Esophagus (tissue), 2 donors: ENCODE data around the gene DNAH12. TPM values are rescaled to one million over a fixed set of nuclear protein-coding genes. Genes with fewer than 3 reads are reported as not detected.

ENCODE experiments used
- H3K27ac ChIP-seq, 2 donors: one replicate each; pipeline ENCODE4 v1.5.1; 2013; ENCODE audit warnings: low read depth in 2 of 2, mild to moderate bottlenecking in 2 of 2, inconsistent platforms in 1 of 2, low read length in 1 of 2, moderate library complexity in 1 of 2
- H3K27me3 ChIP-seq, 2 donors: one replicate each; pipeline ENCODE4 v1.6.1; 2013; ENCODE audit warnings: low read length in 2 of 2, control low read depth in 1 of 2, mild to moderate bottlenecking in 1 of 2; ENCODE audit not compliant: insufficient read depth in 2 of 2, control insufficient read depth in 1 of 2
- H3K36me3 ChIP-seq, 2 donors: one replicate each; pipeline ENCODE4 v1.6.1; 2013; ENCODE audit warnings: low read length in 1 of 2; ENCODE audit not compliant: control insufficient read depth in 2 of 2, insufficient read depth in 2 of 2
- H3K4me1 ChIP-seq, 2 donors: one replicate each; pipeline ENCODE4 v1.6.1; 2013; ENCODE audit warnings: low read length in 1 of 2; ENCODE audit not compliant: control insufficient read depth in 2 of 2, insufficient read depth in 2 of 2
- H3K4me3 ChIP-seq, 2 donors: one replicate each; pipeline ENCODE4 v1.5.1; 2013; ENCODE audit warnings: low read length in 2 of 2, mild to moderate bottlenecking in 2 of 2, low read depth in 1 of 2, moderate library complexity in 1 of 2
- H3K9me3 ChIP-seq, 2 donors: one replicate each; pipeline ENCODE4 v1.6.1; 2013; ENCODE audit warnings: mild to moderate bottlenecking in 2 of 2, low read depth in 1 of 2, low read length in 1 of 2, moderate library complexity in 1 of 2; ENCODE audit not compliant: control insufficient read depth in 2 of 2, insufficient read depth in 1 of 2
- whole genome bisulfite sequencing, 2 donors: extraction: QIAGEN DNeasy Blood & Tissue Kit; methylation state at CpG; one replicate each; pipeline ENCODE4 v1.1.7; 2013; 5-methylcytosine and 5-hydroxymethylcytosine counted together
- polyA plus RNA-seq, 2 donors: library from polyadenylated mRNA; stranded (reverse); fragments of 200-250 nt; gene quantifications; one replicate each; pipeline ENCODE4 v1.2.3, GENCODE V29; 2013
- donor health status: healthy with polysubstance abuse.
- donor health status: Bipolar disorder and iron deficiency.

DNAH12 gene
- polyA plus RNA-seq, 2 donors = 0.06 to 0.24 TPM

DNA sequence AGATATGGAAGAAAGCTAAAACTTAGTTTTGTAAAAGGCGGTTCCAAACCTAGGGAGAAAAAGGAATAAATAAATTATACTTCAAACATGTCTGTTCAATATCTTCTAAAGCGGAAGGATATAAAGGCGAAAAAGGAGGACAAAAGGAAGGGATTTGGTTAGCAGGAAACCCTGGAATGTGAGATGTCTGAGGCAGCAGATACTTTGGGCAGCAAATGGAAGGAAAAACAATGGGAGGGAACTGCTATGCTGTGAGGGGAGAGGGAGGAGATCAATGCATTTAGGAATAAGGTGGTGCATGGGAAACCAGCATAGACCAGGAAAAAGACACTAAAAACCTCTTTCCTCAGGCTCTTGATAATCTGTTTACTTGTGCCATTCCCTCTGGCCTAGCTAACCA is 120.8 kb downstream of the DNAH12 start:
- Histone ChIP-seq H3K4me1 (no peaks in the 10 kb centered on the region), H3K9me3 (no peaks in the 10 kb centered on the region), H3K36me3 (no peaks in the 10 kb centered on the region), H3K4me3 (no peak overlapping the region), H3K27me3 (no peaks in the 10 kb centered on the region), H3K27ac (no peak overlapping the region)
- 56 to 76% methylated on average over 3 of the region's 3 CpGs for WGBS, 2 donors

DNA sequence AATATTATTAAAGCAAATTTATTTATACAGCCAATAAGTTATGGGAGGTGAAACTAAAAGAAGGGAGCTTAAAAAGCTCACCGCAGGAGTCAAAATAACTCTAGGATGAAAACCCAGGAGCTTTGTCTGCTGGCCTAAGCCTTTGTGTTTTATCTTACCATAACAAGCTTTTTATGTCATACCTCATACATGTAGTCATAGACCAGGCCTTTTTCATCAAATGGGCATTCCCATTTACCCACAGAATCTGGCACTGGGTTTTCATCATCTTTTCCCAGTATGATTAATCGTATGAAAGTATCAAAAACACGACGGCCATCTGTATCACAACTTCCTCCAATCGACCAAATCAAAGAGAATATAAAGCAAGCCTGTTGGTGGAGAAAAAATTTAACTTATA is 122.8 kb downstream of the DNAH12 start:
- Histone ChIP-seq H3K4me1 (no peaks in the 10 kb centered on the region), H3K4me3 (no peak overlapping the region), H3K27ac (no peak overlapping the region), H3K36me3 (no peaks in the 10 kb centered on the region), H3K27me3 (no peaks in the 10 kb centered on the region), H3K9me3 (no peaks in the 10 kb centered on the region)
- 75 to 90% methylated on average over 5 of the region's 5 CpGs for WGBS, 2 donors

DNA sequence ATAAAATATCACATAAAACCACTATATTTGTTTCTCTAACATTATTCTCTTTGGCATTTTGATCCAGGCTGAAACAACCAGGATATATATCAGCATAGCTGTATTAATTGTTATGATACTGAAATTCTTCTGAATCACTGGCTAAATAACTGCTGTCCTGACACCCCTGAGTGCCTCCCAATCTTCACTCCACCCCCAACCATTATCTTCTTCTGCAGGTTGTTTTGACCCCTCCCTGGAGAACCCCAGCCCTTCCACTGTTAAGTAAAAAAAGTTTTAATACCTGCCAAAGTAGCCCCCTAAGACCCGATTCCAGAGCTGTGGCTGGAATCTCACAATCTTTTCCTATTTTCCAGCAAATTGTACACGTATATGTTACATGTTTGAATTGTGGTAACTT is 124.1 kb downstream of the DNAH12 start:
- Histone ChIP-seq H3K4me1 (no peaks in the 10 kb centered on the region), H3K9me3 (no peaks in the 10 kb centered on the region), H3K27ac (no peak overlapping the region), H3K27me3 (no peaks in the 10 kb centered on the region), H3K4me3 (no peak overlapping the region), H3K36me3 (no peaks in the 10 kb centered on the region)
- WGBS, 2 donors = 86 to 87% methylated on average over 2 of the region's 2 CpGs

DNA sequence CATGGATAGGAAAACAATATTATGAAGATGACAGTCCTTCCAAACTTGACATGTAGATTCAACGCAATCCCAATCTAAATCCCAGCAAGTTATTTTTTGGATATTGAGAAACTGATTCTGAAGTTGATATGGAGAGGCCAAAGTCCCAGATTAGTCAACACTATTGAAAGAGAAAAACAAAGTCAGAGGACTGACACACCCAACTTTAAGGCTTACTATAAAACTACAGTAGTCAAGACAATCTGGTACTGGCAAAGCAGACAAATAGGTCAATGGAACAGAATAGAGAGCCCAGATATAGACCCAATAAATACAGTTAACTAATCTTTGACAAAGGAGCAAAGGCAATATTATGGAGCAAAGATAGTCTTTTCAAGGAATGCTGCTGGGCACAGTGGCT is 132.4 kb downstream of the DNAH12 start:
- Histone ChIP-seq H3K4me1 (no peaks in the 10 kb centered on the region), H3K36me3 (no peaks in the 10 kb centered on the region), H3K27ac (no peak overlapping the region), H3K27me3 (no peaks in the 10 kb centered on the region), H3K9me3 (no peaks in the 10 kb centered on the region), H3K4me3 (no peak overlapping the region)
- WGBS, 2 donors = 80 to 90% methylated on average over 1 of the region's 1 CpG

DNA sequence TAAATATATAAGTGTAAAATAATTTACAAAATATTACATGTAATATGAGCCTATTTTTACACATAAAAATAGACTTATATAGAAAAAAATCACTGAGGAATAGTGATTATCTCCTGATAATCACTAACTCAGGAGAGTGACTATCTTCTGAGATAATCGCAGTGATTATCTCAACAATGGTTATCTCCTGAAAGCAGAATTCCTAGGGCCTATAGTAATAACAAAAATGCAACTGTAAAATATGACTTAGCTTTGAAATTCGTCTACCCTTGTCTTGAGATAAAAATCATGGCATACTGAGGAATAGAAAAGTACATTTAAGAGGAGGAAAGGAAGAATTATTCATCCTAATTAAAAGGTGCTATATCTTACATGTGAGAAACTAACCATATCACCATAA is 134.7 kb downstream of the DNAH12 start:
- WGBS, 2 donors = 63 to 73% methylated on average over 2 of the region's 2 CpGs
- Histone ChIP-seq H3K27me3 (no peaks in the 10 kb centered on the region), H3K27ac (no peak overlapping the region), H3K36me3 (no peaks in the 10 kb centered on the region), H3K4me1 (no peaks in the 10 kb centered on the region), H3K4me3 (no peak overlapping the region), H3K9me3 (no peaks in the 10 kb centered on the region)

DNA sequence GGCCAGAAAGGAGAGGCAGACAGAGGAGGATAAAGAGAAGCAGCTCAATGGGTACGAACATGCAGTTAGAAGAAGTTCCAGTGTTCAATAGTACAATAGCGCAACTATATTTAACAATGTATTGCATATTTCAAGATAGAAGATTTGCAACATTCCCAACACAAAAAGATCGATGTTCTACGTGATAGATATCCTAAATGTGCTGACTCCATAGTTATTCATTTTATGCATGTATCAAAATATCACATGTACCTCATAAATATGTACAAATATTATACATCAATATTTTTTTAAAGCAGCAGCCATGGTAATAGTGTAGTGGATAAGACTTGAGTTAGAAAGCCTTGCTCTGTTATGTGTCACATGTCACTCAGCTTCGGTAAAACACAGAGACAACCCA is 141.5 kb downstream of the DNAH12 start:
- Histone ChIP-seq H3K4me3 (no peak overlapping the region), H3K9me3 (no peaks in the 10 kb centered on the region), H3K27me3 (no peaks in the 10 kb centered on the region), H3K27ac (no peak overlapping the region), H3K4me1 (no peaks in the 10 kb centered on the region), H3K36me3 (no peaks in the 10 kb centered on the region)
- WGBS, 2 donors = 86 to 88% methylated on average over 5 of the region's 5 CpGs

DNA sequence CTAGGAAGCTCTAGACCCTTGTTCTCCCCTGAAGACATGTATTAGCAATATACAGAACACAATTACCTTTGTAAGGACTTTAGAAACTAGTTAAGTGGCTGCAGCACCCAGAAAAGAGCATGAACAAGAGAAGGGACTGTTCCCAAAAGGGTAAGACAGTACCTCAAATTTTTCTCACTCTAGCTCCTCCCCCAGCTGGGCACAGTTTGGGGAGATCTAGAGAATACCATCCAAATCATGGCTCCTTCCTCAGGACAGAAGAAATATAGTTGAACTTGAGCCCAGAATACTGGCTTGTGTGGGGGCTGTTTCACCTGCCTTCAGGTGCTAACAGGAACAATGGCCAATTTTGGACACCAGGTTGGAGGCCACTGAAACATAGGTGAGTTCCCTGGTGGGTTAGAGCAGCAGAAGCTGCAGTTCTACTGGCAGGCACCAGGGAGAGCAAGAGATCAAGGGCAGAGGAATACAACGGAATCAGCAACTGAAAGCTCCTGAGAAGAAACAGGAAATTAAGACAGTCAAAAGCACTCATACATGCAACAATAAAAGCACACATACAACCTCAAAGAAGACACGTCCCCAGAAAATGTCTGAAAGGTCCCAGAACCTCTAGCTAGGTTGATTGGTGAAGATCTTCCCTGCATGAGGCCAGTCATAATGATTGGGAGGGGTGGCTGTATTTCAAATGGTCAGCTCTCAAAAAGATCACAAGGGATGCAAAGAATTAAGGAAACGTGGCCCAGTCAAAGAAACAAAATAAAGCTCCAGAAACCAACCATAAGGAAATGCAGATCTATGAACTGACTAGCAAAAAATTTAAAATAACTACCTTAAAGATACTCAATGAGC is 146.7 kb downstream of the DNAH12 start:
- no peaks in the 10 kb centered on the region for H3K9me3 ChIP-seq
- 7 to 13% methylated on average over 3 of the region's 3 CpGs for WGBS, 2 donors
- H3K4me3 ChIP-seq = no peak overlapping the region
- no peak overlapping the region for H3K27ac ChIP-seq
- no peaks in the 10 kb centered on the region for H3K4me1 ChIP-seq
- H3K27me3 ChIP-seq = no peaks in the 10 kb centered on the region
- no peaks in the 10 kb centered on the region for H3K36me3 ChIP-seq

DNA sequence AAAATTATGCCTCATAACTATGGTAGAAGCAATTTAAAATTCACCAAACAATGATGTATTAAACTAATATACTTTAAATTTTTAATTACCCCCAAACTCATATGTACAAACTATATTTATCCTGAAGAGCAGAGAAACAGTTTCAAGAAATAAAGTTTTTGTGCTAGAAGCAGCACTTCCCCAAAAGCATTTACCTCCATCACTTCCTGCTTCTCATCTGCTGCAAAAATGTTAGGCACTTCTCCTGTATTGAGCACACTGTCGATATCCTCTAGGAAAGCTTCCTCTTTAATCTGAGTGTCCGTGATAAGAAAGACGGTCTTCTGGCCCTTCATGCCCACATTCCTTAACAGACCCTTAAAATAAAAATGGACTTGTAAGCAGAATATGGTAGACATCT is 150.2 kb downstream of the DNAH12 start:
- WGBS, 2 donors = 55 to 65% methylated on average over 3 of the region's 3 CpGs
- H3K4me3 ChIP-seq = no peak overlapping the region
- H3K27ac ChIP-seq = no peak overlapping the region
- H3K36me3 ChIP-seq = no peaks in the 10 kb centered on the region
- H3K4me1 ChIP-seq = no peaks in the 10 kb centered on the region
- no peaks in the 10 kb centered on the region for H3K27me3 ChIP-seq
- no peaks in the 10 kb centered on the region for H3K9me3 ChIP-seq

DNA sequence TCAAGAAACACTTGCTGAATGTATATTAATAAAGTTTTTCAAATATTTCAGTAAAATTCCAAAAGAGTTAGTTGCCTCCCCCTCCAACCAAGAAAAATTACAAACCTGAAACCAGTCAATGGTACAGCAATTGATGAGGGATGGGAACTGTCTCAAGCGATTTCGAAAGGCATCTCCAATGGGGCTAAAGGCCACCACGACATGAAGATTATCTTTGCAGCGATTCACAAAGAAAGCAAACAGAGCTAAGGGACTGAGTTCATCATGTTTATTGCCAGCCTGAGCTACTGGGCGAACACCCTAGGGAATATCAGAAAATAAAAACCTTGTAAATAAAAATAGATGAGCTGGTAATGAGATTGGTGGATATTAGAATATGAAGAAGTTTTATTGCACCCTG is 152.4 kb downstream of the DNAH12 start:
- no peaks in the 10 kb centered on the region for H3K4me1 ChIP-seq
- no peaks in the 10 kb centered on the region for H3K27me3 ChIP-seq
- no peaks in the 10 kb centered on the region for H3K36me3 ChIP-seq
- H3K9me3 ChIP-seq = no peaks in the 10 kb centered on the region
- H3K27ac ChIP-seq = no peak overlapping the region
- WGBS, 2 donors = 73 to 83% methylated on average over 5 of the region's 5 CpGs
- H3K4me3 ChIP-seq = no peak overlapping the region

DNA sequence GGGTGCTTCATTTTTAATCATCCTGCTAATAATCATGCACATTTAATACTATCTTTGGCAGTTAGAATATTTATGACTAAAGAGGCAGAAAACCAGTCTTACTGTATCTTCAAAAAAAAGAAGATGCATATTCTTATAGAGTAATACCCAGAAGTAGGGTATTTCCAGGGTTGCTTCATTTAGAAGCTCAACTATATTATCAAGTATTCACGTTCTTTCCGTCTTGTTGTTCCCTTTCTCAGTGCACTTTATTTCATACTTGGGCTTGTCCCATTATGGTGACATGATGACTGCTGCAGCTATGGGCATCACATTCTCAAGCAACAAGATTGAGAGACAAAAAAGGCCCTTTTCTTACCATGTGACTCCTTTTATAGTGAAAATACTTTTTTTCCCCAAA is 154.9 kb downstream of the DNAH12 start:
- WGBS, 2 donors = 59 to 65% methylated on average over 2 of the region's 2 CpGs
- Histone ChIP-seq H3K27ac (no peak overlapping the region), H3K4me3 (no peak overlapping the region), H3K36me3 (no peaks in the 10 kb centered on the region), H3K27me3 (no peaks in the 10 kb centered on the region), H3K4me1 (no peaks in the 10 kb centered on the region), H3K9me3 (no peaks in the 10 kb centered on the region)
